GM18861 (cell line): Measurements from ENCODE around the gene IFI16.

ENCODE experiments used
- ATAC-seq: cut with Tn5 transposase; IDR thresholded peaks from one replicate; pipeline ENCODE4 v1.9.1; 2021; ENCODE audit not compliant: unreplicated experiment

IFI16 gene

GRCh38 chr1:159056069-159056698 lies 46.5 kb downstream of the IFI16 start:
- no peak for ATAC-seq

DNA sequence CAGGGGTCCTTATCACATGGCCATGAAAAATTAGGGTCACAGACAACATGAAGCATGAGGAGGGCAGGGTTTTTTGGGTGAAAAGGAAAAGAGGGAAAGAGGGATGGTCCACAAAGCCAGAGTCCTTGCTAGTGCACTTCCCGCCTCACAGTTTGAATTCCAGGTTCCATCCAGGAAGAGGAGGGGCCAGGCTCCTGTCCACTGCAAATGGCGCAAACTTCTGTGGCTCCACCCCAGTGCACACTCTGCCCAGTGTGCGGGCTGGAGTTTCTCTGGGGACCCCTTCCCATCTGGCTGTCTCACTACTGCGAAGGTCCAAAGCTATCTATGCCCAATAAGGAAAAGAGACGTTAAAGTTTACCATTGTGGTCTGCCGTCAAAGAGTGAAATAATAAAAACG lies 49.0 kb downstream of the IFI16 start:
- ATAC-seq: no peak

GRCh38 chr1:159065106-159065505 lies 55.4 kb downstream of the IFI16 start:
- ATAC-seq: no peak

- no peak for ATAC-seq
These were observed 56.4 kb downstream of the IFI16 start for GRCh38 chr1:159066108-159066507.

DNA sequence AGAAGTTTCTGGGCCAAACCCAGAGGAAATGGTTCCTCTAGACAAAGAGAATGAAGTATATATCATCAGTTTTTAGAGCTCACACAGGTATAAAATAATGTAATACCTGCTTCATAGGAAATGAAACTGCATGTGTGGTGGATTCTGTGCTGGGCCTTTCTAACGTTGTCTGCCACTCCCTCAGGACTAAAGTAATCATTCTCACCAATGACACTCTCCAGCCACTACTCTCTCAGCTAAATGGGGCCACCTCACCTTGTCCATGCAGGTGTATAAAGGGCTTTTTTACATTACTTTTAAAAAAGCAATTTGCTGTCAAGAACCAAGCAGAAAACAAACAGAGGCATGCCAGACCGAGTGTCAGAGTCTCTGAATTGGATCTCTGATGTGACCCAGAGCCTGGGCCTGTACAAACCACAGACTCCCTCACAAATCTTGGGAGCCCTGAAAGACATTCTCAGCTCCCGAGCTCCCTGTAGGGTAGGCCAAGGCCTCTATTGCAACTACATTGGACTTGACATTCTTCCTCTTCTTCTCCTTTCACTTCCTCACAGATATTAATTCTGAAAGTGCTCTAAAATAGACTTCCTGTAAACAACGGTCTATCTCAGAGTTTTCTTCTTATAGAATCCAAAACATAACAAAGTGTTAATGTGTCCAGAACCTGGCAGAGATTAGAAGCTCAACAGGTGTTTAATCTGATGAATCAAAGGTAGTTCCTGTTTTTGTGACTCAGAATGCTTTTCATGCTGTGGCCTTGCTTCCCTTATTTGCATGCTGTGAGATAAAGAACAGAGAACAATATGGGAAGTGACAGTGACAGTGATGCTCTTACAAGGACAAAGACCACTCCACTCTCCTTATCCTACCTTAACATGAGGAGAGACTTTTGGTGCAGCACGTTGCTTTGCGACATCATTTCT lies 58.3 kb downstream of the IFI16 start:
- ATAC-seq: peak; percentile 88

- ATAC-seq: no peak
These were observed 59.2 kb downstream of the IFI16 start for GRCh38 chr1:159068886-159069285.

DNA sequence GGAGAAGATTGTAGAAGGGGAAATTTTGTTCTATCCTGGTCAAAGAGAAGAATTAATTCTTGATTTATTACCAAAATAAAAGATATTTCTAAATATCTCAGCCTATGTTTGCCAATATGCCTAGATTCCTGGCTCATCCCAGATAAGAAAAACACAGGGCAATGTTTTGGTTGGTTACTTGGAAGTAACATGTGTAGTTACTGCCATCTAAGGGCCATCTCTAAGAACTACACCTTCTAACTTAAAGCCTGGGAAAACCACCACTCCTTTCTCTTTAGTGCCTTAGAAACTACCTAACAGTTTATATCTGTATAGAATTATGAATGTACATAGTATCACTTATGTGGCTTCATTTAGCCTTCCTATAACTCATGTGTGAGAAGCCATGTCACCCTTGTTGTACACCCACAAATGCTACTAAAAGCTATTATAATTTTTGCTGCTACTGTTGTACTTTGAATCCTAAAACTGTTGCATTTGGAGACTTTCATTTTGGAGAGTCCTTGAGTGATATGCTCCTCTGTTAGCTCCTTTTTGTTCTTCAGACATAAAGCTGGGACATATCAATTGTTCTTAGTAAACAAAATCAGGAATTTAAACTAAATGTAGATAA lies 62.4 kb downstream of the IFI16 start:
- ATAC-seq: no peak

DNA sequence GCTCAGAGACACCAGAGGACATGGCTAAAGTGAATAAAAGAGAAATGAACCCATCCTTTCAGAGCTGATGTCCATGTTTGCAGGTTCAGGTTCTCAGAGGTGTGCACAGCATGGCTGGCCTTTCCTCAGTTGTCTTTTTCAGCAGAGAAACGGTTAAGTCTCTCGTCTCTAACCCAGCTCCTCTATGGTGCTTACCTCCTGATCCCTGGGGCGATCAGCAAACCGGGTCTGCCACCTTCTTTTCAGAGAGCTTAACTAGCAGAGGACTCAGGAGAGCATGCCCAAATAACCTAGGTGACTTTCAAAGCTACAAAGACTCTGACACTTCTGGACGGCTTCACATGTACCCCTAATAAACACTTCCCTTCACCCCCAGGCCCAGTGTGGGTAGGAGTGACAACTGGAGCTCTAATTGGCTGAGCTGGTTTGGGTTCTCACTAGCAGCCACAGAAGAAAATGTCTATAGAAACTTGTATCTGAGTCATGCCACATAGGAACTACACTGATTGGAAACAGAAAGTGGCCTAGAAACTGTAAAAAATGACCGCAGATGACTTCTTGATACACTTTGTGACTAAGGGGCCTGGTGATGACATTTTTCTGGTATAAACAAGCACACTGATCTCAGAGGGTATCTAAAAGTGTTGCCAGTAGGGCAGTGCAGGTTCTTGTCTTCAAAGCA lies 66.9 kb downstream of the IFI16 start, which contains the start of gene AIM2:
Gene AIM2, minus strand, starts transcription at position 329 of the 682 bp plus-strand sequence. CDS start 3,267 bp downstream, outside the sequence.
- peak; percentile 72 for ATAC-seq

DNA sequence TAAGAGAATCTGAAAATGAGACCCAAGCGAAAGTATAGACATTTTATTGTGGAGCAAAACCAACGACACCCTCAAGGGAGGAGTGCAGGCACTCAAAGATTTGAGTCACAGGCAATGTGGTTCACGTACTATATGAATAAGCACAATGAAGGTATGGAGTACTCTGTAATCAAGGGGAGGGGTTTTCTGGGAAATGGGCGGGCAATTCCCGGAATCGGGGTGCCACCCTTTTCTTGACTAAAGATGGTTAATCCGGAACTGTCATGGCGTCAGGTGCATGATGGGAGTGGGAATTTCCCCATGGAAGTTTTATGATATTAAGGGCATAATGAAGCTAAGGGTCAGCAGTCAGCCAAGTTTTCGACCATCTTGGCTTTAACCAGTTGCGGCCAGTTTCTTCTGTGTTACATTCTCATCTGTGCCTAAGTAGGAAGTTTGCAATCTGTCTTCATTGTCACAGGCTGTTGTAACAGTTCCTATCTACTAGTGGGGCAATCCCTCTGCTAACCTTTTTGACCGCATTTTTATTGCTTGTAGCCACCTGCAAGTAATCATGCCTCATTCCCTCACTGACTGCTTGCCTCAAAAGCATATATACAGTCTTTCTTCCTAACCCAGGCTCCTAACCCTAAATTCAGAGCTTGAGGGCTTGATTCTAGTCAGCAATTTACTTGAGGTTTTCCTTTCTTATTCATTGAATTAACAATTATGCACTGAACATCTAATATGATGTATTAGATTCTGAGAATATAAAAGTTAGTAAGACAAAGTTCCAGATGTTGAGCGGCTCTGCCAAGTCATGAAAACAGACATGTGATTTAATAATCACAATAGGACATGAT lies 67.6 kb downstream of the IFI16 start:
- peak; percentile 56 for ATAC-seq

GRCh38 chr1:159079525-159079924 lies 69.8 kb downstream of the IFI16 start:
- no peak for ATAC-seq

GRCh38 chr1:159081626-159082025 lies 71.9 kb downstream of the IFI16 start:
- ATAC-seq: no peak

GRCh38 chr1:159083013-159083412 lies 73.3 kb downstream of the IFI16 start:
- ATAC-seq: no peak

DNA sequence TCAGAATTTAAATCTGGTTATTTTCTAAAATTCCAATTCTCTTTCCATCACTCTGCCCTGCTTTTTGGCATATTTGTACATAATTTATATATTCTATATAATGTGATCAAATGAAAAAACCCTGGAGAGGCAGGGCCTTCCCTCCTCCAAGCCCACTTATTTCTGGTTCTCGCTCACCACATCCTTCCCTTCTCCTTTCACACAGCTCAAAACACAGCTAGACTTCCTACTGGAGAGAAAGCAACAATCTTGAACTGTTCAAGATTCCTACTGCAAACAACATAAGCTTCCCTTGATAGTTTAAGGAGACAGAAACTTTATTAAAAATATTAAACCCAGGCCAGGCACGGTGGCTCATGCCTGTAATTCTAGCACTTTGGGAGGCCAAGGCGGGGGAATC lies 74.4 kb downstream of the IFI16 start:
- ATAC-seq: no peak

GRCh38 chr1:159084867-159085266 lies 75.2 kb downstream of the IFI16 start:
- no peak for ATAC-seq

GRCh38 chr1:159088050-159088449 lies 78.3 kb downstream of the IFI16 start:
- ATAC-seq: no peak

GRCh38 chr1:159088546-159089183 lies 79.0 kb downstream of the IFI16 start:
- ATAC-seq: no peak

DNA sequence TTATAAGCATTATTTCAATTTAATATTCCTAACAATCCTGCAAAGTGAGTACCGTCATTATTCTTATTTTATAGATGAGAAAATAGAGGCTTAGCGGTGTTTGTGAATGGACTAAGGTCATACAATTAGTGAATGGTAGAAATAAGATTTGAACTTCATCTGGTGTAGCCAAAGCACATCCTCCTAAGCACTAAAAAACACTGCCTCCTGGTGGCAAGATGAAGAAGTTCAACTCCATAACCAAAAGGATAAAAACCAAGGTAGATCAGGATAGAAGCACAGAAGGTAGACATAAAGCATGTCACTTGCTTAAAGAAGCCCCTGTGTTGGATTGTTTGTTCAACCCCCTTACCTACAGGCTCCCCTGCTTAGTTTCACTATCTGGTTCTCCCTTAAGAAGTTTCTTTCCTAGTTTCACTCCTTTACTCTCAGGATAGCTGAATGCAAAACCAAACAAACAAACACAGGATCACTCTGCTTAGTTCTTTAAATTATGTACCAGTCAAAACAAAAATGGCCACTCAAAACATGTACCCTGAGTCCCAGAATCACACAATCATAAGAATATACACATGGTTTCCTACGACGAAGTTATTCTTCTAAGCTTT lies 79.6 kb downstream of the IFI16 start:
- no peak for ATAC-seq

DNA sequence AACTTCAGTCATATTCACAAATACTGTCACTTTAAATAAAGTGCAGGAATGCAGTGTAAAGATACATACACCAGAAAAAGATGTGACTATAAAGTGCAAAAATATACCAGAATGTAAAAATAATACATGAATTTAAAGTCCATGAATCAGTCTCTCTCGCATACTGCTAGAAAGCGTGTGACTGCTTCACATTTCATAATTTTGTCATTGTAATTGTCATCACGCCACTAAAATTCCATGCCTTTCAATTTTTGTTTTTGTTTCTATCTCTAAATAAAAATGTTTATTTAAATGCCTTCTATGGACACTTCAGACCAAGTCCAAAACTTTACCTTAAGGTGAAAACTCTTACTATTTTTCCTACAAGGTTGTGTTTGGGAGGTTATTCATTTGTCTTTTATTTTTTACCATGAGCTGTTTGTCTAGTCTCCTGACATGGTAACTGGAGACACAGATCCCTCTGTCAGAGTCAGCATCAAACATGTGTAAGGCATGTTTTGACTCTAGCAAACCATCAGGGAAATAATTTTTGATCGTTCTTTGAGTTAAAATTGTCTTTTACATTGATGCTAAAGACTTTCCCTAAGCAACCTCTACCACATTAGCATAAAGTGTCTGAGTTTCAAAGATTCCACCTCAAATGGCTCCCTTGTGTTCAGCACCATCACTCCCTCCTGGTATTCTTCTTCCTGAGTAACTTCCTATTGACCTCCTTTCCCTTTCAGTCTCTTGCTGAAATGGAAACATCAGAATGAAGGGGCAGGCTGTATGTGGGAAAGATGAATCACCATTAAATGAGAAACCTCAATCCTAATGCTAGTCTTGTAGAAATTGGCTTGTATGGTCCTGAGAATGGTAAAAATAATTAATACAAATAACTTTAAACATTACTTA lies 80.8 kb downstream of the IFI16 start:
- no peak for ATAC-seq
